ENCODE results near the gene C16orf74. TPM values are rescaled to one million over a fixed set of nuclear protein-coding genes. Genes with fewer than 3 reads are reported as not detected.

C16orf74 gene
- total and polyA plus RNA-seq, 2 of the 13 experiments (the other 11 are each of a cell fraction or from before 2014, with no cell fraction given) = 0.13 to 0.29 TPM

DNA sequence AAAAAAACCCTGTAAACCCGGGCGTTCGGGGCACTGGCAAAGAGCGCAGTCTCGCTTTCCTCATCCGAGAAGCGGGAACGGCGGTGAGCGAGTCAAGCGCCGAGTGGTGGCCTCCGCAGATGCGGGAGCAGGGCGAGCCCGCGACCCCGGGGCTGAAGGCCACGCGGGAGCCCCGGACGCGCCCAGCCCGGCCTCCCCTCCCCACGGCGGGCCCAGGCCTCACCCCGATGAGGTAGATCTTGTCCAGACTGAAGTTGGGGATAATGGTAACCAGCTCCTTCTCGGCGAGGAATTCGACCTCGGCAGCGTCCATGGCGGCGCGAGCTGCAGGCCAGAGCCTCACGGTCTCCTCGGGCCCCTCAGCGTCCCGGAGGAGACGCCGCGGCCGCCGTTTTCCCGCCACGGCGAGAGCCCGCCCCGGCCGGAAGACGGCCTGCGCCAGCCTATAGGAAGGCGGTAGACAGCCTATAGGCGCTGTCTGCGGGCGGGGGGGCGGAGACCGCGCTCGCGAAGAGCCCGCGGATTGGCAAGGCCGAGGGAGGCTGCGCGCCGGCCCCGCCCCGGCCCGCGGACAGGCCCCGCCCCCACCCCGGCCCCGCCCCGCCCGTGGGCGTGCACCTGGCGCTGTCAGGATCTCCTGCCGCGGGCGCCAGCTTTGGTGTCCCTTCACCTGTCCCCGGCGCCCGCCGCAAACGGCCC, 62.2 kb downstream of the C16orf74 start, which contains the start of gene GINS2 (continued):
- no peak for TF ChIP-seq CC2D1A (CRISPR knock-in tag; IDR thresholded peaks at IDR 0.05)
- TF ChIP-seq FIP1L1 (IDR thresholded peaks at IDR 0.05; ENCODE audit: borderline replicate concordance, insufficient read depth, low read depth, low read length) = no peak
- no peak for TF ChIP-seq NPAS2 (CRISPR knock-in tag; IDR thresholded peaks at IDR 0.05; ENCODE audit: borderline replicate concordance)
- TF ChIP-seq, protein P1, sequence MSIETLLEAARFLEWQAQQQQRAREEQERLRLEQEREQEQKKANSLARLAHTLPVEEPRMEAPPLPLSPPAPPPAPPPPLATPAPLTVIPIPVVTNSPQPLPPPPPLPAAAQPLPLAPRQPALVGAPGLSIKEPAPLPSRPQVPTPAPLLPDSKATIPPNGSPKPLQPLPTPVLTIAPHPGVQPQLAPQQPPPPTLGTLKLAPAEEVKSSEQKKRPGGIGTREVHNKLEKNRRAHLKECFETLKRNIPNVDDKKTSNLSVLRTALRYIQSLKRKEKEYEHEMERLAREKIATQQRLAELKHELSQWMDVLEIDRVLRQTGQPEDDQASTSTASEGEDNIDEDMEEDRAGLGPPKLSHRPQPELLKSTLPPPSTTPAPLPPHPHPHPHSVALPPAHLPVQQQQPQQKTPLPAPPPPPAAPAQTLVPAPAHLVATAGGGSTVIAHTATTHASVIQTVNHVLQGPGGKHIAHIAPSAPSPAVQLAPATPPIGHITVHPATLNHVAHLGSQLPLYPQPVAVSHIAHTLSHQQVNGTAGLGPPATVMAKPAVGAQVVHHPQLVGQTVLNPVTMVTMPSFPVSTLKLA (IDR thresholded peaks at IDR 0.05) = no peak
- peak; percentile 46; the same call in 1 of the 2 replicates for TF ChIP-seq ZNF101 (CRISPR knock-in tag; IDR thresholded peaks at IDR 0.05; ENCODE audit: borderline replicate concordance, low read depth)
- no peak for TF ChIP-seq CEBPG (CRISPR knock-in tag; IDR thresholded peaks at IDR 0.05)
- no peak for TF ChIP-seq HOXA7 (CRISPR knock-in tag; IDR thresholded peaks at IDR 0.05)
- TF ChIP-seq ZNF430 (CRISPR knock-in tag; IDR thresholded peaks at IDR 0.05) = 0 out of 2 replicates have a peak, but pooled peaks have one; percentile 46
- TF ChIP-seq, protein P2, sequence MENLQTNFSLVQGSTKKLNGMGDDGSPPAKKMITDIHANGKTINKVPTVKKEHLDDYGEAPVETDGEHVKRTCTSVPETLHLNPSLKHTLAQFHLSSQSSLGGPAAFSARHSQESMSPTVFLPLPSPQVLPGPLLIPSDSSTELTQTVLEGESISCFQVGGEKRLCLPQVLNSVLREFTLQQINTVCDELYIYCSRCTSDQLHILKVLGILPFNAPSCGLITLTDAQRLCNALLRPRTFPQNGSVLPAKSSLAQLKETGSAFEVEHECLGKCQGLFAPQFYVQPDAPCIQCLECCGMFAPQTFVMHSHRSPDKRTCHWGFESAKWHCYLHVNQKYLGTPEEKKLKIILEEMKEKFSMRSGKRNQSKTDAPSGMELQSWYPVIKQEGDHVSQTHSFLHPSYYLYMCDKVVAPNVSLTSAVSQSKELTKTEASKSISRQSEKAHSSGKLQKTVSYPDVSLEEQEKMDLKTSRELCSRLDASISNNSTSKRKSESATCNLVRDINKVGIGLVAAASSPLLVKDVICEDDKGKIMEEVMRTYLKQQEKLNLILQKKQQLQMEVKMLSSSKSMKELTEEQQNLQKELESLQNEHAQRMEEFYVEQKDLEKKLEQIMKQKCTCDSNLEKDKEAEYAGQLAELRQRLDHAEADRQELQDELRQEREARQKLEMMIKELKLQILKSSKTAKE (CRISPR knock-in tag; IDR thresholded peaks at IDR 0.05; ENCODE audit: borderline replicate concordance) = no peak
- TF ChIP-seq BRD4 (CRISPR knock-in tag; IDR thresholded peaks at IDR 0.05) = peak; percentile 61; the same call in 1 of the 2 replicates
- peak; percentile 93 for TF ChIP-seq RNF2 (conservative IDR thresholded peaks at IDR 0.05; ENCODE audit: low read depth)
- no peak for TF ChIP-seq STAG1 (CRISPR knock-in tag; IDR thresholded peaks at IDR 0.05)
- 0 out of 4 replicates have a peak, but pooled peaks of 1 of the 2 experiments have one; percentile 73 for TF ChIP-seq KLF16 (CRISPR knock-in tag; IDR thresholded peaks at IDR 0.05)
- TF ChIP-seq SMARCC2 (IDR thresholded peaks at IDR 0.05) = no peak
- TF ChIP-seq TCF12 (IDR thresholded peaks at IDR 0.05) = no peak
- TF ChIP-seq TCF12 (CRISPR knock-in tag; IDR thresholded peaks at IDR 0.05) = peak; percentile 38; the same call in 1 of the 2 replicates
- TF ChIP-seq, protein P3, sequence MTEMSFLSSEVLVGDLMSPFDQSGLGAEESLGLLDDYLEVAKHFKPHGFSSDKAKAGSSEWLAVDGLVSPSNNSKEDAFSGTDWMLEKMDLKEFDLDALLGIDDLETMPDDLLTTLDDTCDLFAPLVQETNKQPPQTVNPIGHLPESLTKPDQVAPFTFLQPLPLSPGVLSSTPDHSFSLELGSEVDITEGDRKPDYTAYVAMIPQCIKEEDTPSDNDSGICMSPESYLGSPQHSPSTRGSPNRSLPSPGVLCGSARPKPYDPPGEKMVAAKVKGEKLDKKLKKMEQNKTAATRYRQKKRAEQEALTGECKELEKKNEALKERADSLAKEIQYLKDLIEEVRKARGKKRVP (CRISPR knock-in tag; IDR thresholded peaks at IDR 0.05) = no peak
- TF ChIP-seq RFX1 (IDR thresholded peaks at IDR 0.05) = no peak
- peak; percentile 92 for TF ChIP-seq ZNF776 (CRISPR knock-in tag; IDR thresholded peaks at IDR 0.05)
- TF ChIP-seq, protein P4, sequence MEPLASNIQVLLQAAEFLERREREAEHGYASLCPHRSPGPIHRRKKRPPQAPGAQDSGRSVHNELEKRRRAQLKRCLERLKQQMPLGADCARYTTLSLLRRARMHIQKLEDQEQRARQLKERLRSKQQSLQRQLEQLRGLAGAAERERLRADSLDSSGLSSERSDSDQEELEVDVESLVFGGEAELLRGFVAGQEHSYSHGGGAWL (CRISPR knock-in tag; IDR thresholded peaks at IDR 0.05) = peak; percentile 63; the same call in 1 of the 2 replicates
- TF ChIP-seq ZNF136 (CRISPR knock-in tag; IDR thresholded peaks at IDR 0.05; ENCODE audit: low read depth) = no peak
- no peak for TF ChIP-seq ZNF775 (CRISPR knock-in tag; IDR thresholded peaks at IDR 0.05; ENCODE audit: borderline replicate concordance)
- TF ChIP-seq, protein P5, sequence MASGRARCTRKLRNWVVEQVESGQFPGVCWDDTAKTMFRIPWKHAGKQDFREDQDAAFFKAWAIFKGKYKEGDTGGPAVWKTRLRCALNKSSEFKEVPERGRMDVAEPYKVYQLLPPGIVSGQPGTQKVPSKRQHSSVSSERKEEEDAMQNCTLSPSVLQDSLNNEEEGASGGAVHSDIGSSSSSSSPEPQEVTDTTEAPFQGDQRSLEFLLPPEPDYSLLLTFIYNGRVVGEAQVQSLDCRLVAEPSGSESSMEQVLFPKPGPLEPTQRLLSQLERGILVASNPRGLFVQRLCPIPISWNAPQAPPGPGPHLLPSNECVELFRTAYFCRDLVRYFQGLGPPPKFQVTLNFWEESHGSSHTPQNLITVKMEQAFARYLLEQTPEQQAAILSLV (CRISPR knock-in tag; IDR thresholded peaks at IDR 0.05; ENCODE audit: borderline replicate concordance) = peak; percentile 64; the same call in 1 of the 2 replicates
- TF ChIP-seq, protein P6, sequence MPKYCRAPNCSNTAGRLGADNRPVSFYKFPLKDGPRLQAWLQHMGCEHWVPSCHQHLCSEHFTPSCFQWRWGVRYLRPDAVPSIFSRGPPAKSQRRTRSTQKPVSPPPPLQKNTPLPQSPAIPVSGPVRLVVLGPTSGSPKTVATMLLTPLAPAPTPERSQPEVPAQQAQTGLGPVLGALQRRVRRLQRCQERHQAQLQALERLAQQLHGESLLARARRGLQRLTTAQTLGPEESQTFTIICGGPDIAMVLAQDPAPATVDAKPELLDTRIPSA (CRISPR knock-in tag; IDR thresholded peaks at IDR 0.05; ENCODE audit: borderline replicate concordance) = no peak
